ENCODE data around the gene GUK1. TPM values are rescaled to one million over a fixed set of nuclear protein-coding genes. Genes with fewer than 3 reads are reported as not detected.

The GUK1 gene
- total RNA-seq, 4 donors from 2014 or later = 292 to 354 (median 305) TPM

GRCh38 chr1:228150461-228151179 lies 10.5 kb downstream of the GUK1 start:
- TF ChIP-seq POLR2A (IDR thresholded peaks at IDR 0.05; ENCODE audit: low read depth) (no peak), POLR2AphosphoS5 (IDR thresholded peaks at IDR 0.05) (peak; percentile 41 to 47), EP300 (IDR thresholded peaks at IDR 0.05) (no peak)
- Histone ChIP-seq H3K36me3 (peaks cover 7 to 41% (median 37%) of the 10 kb centered on the region in 4 donors), H3K27me3 (no peaks in the 10 kb centered on the region), H3K4me1 (peaks cover 48 to 72% (median 64%) of the 10 kb centered on the region in 4 donors), H3K4me3 (peak overlapping the region; percentile 44 to 57 (median 49)), H3K9me3 (no peaks in the 10 kb centered on the region), H3K27ac (replicated peaks in 1 of 4) (peak overlapping the region; percentile 85 to 95 (median 90))
- no peak for DNase-seq (ENCODE audit: extremely low spot score)
- WGBS = 25% methylated on average over 17 of the region's 17 CpGs
- intact Hi-C loops (cut with DNase I) = no loop called here

GRCh38 chr1:228151180-228151925 lies 11.3 kb downstream of the GUK1 start:
- Histone ChIP-seq H3K9me3 (no peaks in the 10 kb centered on the region), H3K4me1 (peaks cover 46 to 66% (median 61%) of the 10 kb centered on the region in 4 donors), H3K36me3 (peaks cover 2 to 33% (median 29%) of the 10 kb centered on the region in 4 donors), H3K27ac (replicated peaks in 1 of 4) (peak overlapping the region; percentile 85 to 95 (median 90)), H3K4me3 (peak overlapping the region; percentile 44 to 57 (median 49)), H3K27me3 (no peaks in the 10 kb centered on the region)
- intact Hi-C loops (cut with DNase I) = no loop called here
- DNase-seq (ENCODE audit: extremely low spot score) = no peak
- no peak for TF ChIP-seq POLR2A (IDR thresholded peaks at IDR 0.05; ENCODE audit: low read depth)
- no peak for TF ChIP-seq CTCF (IDR thresholded peaks at IDR 0.05)
- TF ChIP-seq EP300 (IDR thresholded peaks at IDR 0.05) = no peak
- TF ChIP-seq POLR2AphosphoS5 (IDR thresholded peaks at IDR 0.05) = no peak
- WGBS = 62% methylated on average over 11 of the region's 12 CpGs

GRCh38 chr1:228152097-228152917 lies 12.2 kb downstream of the GUK1 start:
- peaks cover 46 to 67% (median 57%) of the 10 kb centered on the region in 4 donors for H3K4me1 ChIP-seq
- WGBS = 91% methylated on average over 12 of the region's 19 CpGs
- no peaks in the 10 kb centered on the region for H3K27me3 ChIP-seq
- intact Hi-C loops (cut with DNase I) = no loop called here
- no peak overlapping the region for H3K4me3 ChIP-seq
- H3K36me3 ChIP-seq = peaks cover 0 to 24% (median 20%) of the 10 kb centered on the region in 4 donors
- no peaks in the 10 kb centered on the region for H3K9me3 ChIP-seq
- no peak for DNase-seq (ENCODE audit: extremely low spot score)
- TF ChIP-seq POLR2A (IDR thresholded peaks at IDR 0.05; ENCODE audit: low read depth) (no peak), POLR2AphosphoS5 (IDR thresholded peaks at IDR 0.05) (no peak), CTCF (IDR thresholded peaks at IDR 0.05) (no peak), EP300 (IDR thresholded peaks at IDR 0.05) (no peak)
- H3K27ac ChIP-seq (replicated peaks in 1 of 4) = peak overlapping the region; percentile 50 to 95 (median 90)

GRCh38 chr1:228152918-228153258 lies 12.8 kb downstream of the GUK1 start:
- Histone ChIP-seq H3K4me1 (peaks cover 41 to 68% (median 53%) of the 10 kb centered on the region in 4 donors), H3K4me3 (no peak overlapping the region), H3K27me3 (no peaks in the 10 kb centered on the region), H3K36me3 (peaks cover 0 to 18% (median 14%) of the 10 kb centered on the region in 4 donors), H3K9me3 (no peaks in the 10 kb centered on the region), H3K27ac (replicated peaks in 1 of 4) (peak overlapping the region in 2 of 4 donors; percentile 92 to 95)
- intact Hi-C loops (cut with DNase I) = no loop called here
- no peak for DNase-seq (ENCODE audit: extremely low spot score)
- 82% methylated on average over 2 of the region's 3 CpGs for WGBS
- no peak for TF ChIP-seq POLR2AphosphoS5 (IDR thresholded peaks at IDR 0.05)
- no peak for TF ChIP-seq POLR2A (IDR thresholded peaks at IDR 0.05; ENCODE audit: low read depth)
- no peak for TF ChIP-seq EP300 (IDR thresholded peaks at IDR 0.05)
- TF ChIP-seq CTCF (IDR thresholded peaks at IDR 0.05) = no peak

All from esophagus muscularis mucosa (tissue), 4 donors.